NB4 (cell line): Measurements from ENCODE around the gene COG6.

Experiments used
- CTCF ChIP-seq: IDR thresholded peaks from one replicate; pipeline ENCODE4 v1.5.1; 2012; ENCODE audit warnings: low read depth, low read length
- MYC ChIP-seq: IDR thresholded peaks from 2 replicates; pipeline ENCODE4 v1.6.1; 2011; ENCODE audit warnings: low read depth, low read length
- POLR2A ChIP-seq: IDR thresholded peaks from 2 replicates; pipeline ENCODE4 v1.6.1; 2011; ENCODE audit warnings: mild to moderate bottlenecking; ENCODE audit not compliant: insufficient read length; ENCODE audit errors: extremely low read depth
- TF ChIP-seq, protein P1 (sequence below): IDR thresholded peaks from 2 replicates; pipeline ENCODE4 v1.6.1; 2011; ENCODE audit warnings: low read depth, low read length

GRCh38 chr13:39637890-39638289 is 17.6 kb upstream of the COG6 start:
- TF ChIP-seq CTCF (no peak), POLR2A (no peak), MYC (no peak)
- TF ChIP-seq, protein P1, sequence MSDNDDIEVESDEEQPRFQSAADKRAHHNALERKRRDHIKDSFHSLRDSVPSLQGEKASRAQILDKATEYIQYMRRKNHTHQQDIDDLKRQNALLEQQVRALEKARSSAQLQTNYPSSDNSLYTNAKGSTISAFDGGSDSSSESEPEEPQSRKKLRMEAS = 0 out of 2 replicates have a peak, but pooled peaks have one; percentile 6
